Gastrocnemius medialis (tissue), 4 donors: Measurements from ENCODE around the gene PXDN. TPM values are rescaled to one million over a fixed set of nuclear protein-coding genes. Genes with fewer than 3 reads are reported as not detected.

Experiments used
- ATAC-seq, 2 donors: fragments of 150-250 bp; one replicate each; pipeline ENCODE4 v1.9.1; 2016
- DNase-seq, 2 donors: peaks; one replicate each; pipeline ENCODE4 v3.0.0-alpha.2; 2019
- H3K27ac ChIP-seq, 4 donors: fragments of 200-600 bp; sonication (generic); 1 replicate in 1 of 4; 2 replicates in 3 of 4; pipeline ENCODE4 v1.5.1; 2016 to 2018; ENCODE audit warnings: mild to moderate bottlenecking in 2 of 4, moderate library complexity in 1 of 4
- H3K27me3 ChIP-seq, 3 donors: fragments of 200-600 bp; sonication (generic) in 2 of 3; 1 replicate in 1 of 3; 2 replicates in 2 of 3; pipeline versions ENCODE4 v1.5.1 to v1.6.0; 2016 to 2019; ENCODE audit warnings: mild to moderate bottlenecking in 1 of 3, moderate library complexity in 1 of 3
- H3K36me3 ChIP-seq, 2 donors: fragments of 200-600 bp; sonication (generic) in 1 of 2; one replicate each; pipeline ENCODE4 v1.5.1; 2017 to 2018
- H3K4me1 ChIP-seq, 2 donors: fragments of 200-600 bp; sonication (generic) in 1 of 2; one replicate each; pipeline ENCODE4 v1.5.1; 2016 to 2017; ENCODE audit warnings: mild to moderate bottlenecking in 2 of 2
- H3K4me3 ChIP-seq, 4 donors: fragments of 200-600 bp; sonication (generic) in 3 of 4; 1 replicate in 1 of 4; 2 replicates in 3 of 4; pipeline ENCODE4 v1.5.1; 2016 to 2019; ENCODE audit warnings: mild to moderate bottlenecking in 2 of 4
- H3K9me3 ChIP-seq, 3 donors: fragments of 200-600 bp; sonication (generic) in 2 of 3; 1 replicate in 1 of 3; 2 replicates in 2 of 3; pipeline ENCODE4 v1.5.1; 2016 to 2019
- CTCF ChIP-seq, 5 experiments: fragments of 450-650 bp in 3 of 5; fragments of 200-600 bp in 2 of 5; sonication (generic) in 2 of 5; IDR thresholded peaks in 4 of 5; conservative IDR thresholded peaks in 1 of 5; 1 replicate in 4 of 5; 2 replicates in 1 of 5; pipeline ENCODE4 v1.5.1; 2016 to 2019; ENCODE audit warnings: antibody characterized with exemption in 5 of 5, mild to moderate bottlenecking in 3 of 5, moderate library complexity in 3 of 5
- POLR2A ChIP-seq, 2 donors: fragments of 450-650 bp; IDR thresholded peaks; one replicate each; pipeline ENCODE4 v1.6.1; 2017; ENCODE audit warnings: antibody characterized with exemption in 2 of 2, mild to moderate bottlenecking in 2 of 2, moderate library complexity in 2 of 2
- in situ Hi-C, 4 donors: fragments of 200-750 bp; cut with MboI; loops; one replicate each; pipeline versions ENCODE4 v1.15.0 to v1.8.0; 2017; ENCODE audit warnings: low sequenced_read_pairs in 4 of 4
- intact Hi-C: fragments of 100-400 bp; cut with DNase I; formaldehyde crosslinking; loops from one replicate; pipeline ENCODE4 v1.15.1; 2023; ENCODE audit warnings: low total_unique reads
- total RNA-seq, 4 donors: library from RNA; depleted of rRNA; stranded (reverse); fragments of >200 nt; gene quantifications; one replicate each; pipeline versions ENCODE4 v1.1.0 to v1.2.3, GENCODE V29; 2016

The PXDN gene
- total RNA-seq, 4 donors from 2014 or later = 7.8 to 13.4 (median 10.3) TPM

- no peak for TF ChIP-seq POLR2A (IDR thresholded peaks at IDR 0.05)
- no peak for TF ChIP-seq CTCF (IDR thresholded peaks at IDR 0.05 in 4 of 5, conservative IDR thresholded peaks at IDR 0.05 in 1 of 5)
- no peaks in the 10 kb centered on the region for H3K36me3 ChIP-seq
- ATAC-seq = no peak
- intact Hi-C loops (no loop called here), in situ Hi-C loops (no loop called here)
- DNase-seq = no peak
- H3K9me3 ChIP-seq = no peaks in the 10 kb centered on the region
- H3K4me1 ChIP-seq = peaks cover 0 to 13% of the 10 kb centered on the region in 2 donors
- no peak overlapping the region for H3K27ac ChIP-seq
- H3K4me3 ChIP-seq = no peak overlapping the region
- peaks cover 4 to 13% (median 11%) of the 10 kb centered on the region in 3 donors for H3K27me3 ChIP-seq
Observed at GRCh38 chr2:1588051-1588977, 156.0 kb downstream of the PXDN start.

GRCh38 chr2:1586923-1587840 is 157.1 kb downstream of the PXDN start:
- ATAC-seq (no peak), DNase-seq (no peak)
- H3K4me1 ChIP-seq = peaks cover 0 to 12% of the 10 kb centered on the region in 2 donors
- H3K27me3 ChIP-seq = peaks cover 4 to 13% (median 11%) of the 10 kb centered on the region in 3 donors
- no peaks in the 10 kb centered on the region for H3K9me3 ChIP-seq
- intact Hi-C loops (no loop called here), in situ Hi-C loops (no loop called here)
- H3K4me3 ChIP-seq = no peak overlapping the region
- H3K36me3 ChIP-seq = no peaks in the 10 kb centered on the region
- no peak for TF ChIP-seq POLR2A (IDR thresholded peaks at IDR 0.05)
- TF ChIP-seq CTCF (IDR thresholded peaks at IDR 0.05 in 4 of 5, conservative IDR thresholded peaks at IDR 0.05 in 1 of 5) = no peak
- no peak overlapping the region for H3K27ac ChIP-seq

GRCh38 chr2:1586251-1586922 is 157.9 kb downstream of the PXDN start:
- Histone ChIP-seq H3K27ac (no peak overlapping the region), H3K36me3 (no peaks in the 10 kb centered on the region), H3K9me3 (no peaks in the 10 kb centered on the region), H3K4me3 (no peak overlapping the region), H3K4me1 (peaks cover 0 to 4% of the 10 kb centered on the region in 2 donors), H3K27me3 (peaks cover 4 to 9% (median 9%) of the 10 kb centered on the region in 3 donors)
- intact Hi-C loops = no loop called here
- in situ Hi-C loops = no loop called here
- ATAC-seq = no peak
- no peak for TF ChIP-seq POLR2A (IDR thresholded peaks at IDR 0.05)
- no peak for TF ChIP-seq CTCF (IDR thresholded peaks at IDR 0.05 in 4 of 5, conservative IDR thresholded peaks at IDR 0.05 in 1 of 5)
- DNase-seq = no peak

- intact Hi-C loops = no loop called here
- in situ Hi-C loops = no loop called here
- Histone ChIP-seq H3K36me3 (no peaks in the 10 kb centered on the region), H3K27ac (no peak overlapping the region), H3K4me3 (no peak overlapping the region), H3K9me3 (no peaks in the 10 kb centered on the region), H3K4me1 (no peaks in the 10 kb centered on the region), H3K27me3 (peaks cover 1 to 4% (median 3%) of the 10 kb centered on the region in 3 donors)
- DNase-seq (no peak), ATAC-seq (no peak)
- TF ChIP-seq CTCF (IDR thresholded peaks at IDR 0.05 in 4 of 5, conservative IDR thresholded peaks at IDR 0.05 in 1 of 5) (no peak), POLR2A (IDR thresholded peaks at IDR 0.05) (no peak)
Observed at GRCh38 chr2:1585635-1586034, 158.7 kb downstream of the PXDN start.
